Activated CD4-positive, alpha-beta T cell treated with anti-CD3 and anti-CD28 coated beads, Interleukin-2, amount 50 U/mL, for 24 hours (primary cell): ENCODE data around the gene KCNT1.

Experiments used
- DNase-seq, 2 donors: peaks; one replicate each; pipeline ENCODE4 v3.0.0-alpha.2; 2020; ENCODE audit warnings: low read depth in 1 of 2, low spot score in 1 of 2

KCNT1 gene

GRCh38 chr9:135724186-135724787 lies 22.3 kb downstream of the KCNT1 start:
- DNase-seq: no peak

- DNase-seq: no peak
These were observed 24.3 kb downstream of the KCNT1 start for GRCh38 chr9:135726138-135726853.

- DNase-seq: no peak
These were observed 25.4 kb downstream of the KCNT1 start for GRCh38 chr9:135727257-135727875.

- DNase-seq: no peak
These were observed 26.6 kb downstream of the KCNT1 start for GRCh38 chr9:135728436-135729110.

GRCh38 chr9:135729480-135729879 lies 27.5 kb downstream of the KCNT1 start:
- no peak for DNase-seq

GRCh38 chr9:135731454-135731853 lies 29.5 kb downstream of the KCNT1 start:
- no peak for DNase-seq

GRCh38 chr9:135732569-135733257 lies 30.7 kb downstream of the KCNT1 start:
- no peak for DNase-seq

GRCh38 chr9:135734616-135735144 lies 32.7 kb downstream of the KCNT1 start:
- no peak for DNase-seq

- DNase-seq: no peak
These were observed 34.4 kb downstream of the KCNT1 start for GRCh38 chr9:135736272-135736978.

- no peak for DNase-seq
These were observed 35.2 kb downstream of the KCNT1 start for GRCh38 chr9:135736979-135737839.

- no peak for DNase-seq
These were observed 36.0 kb downstream of the KCNT1 start for GRCh38 chr9:135737840-135738521.

- DNase-seq: no peak
These were observed 37.6 kb downstream of the KCNT1 start for GRCh38 chr9:135739271-135740220.

GRCh38 chr9:135741276-135742219 lies 39.6 kb downstream of the KCNT1 start:
- DNase-seq: no peak

GRCh38 chr9:135743021-135743420 lies 41.0 kb downstream of the KCNT1 start:
- DNase-seq: no peak

- no peak for DNase-seq
These were observed 41.8 kb downstream of the KCNT1 start for GRCh38 chr9:135743546-135744332.
